HG02642 (cell line): Measurements from ENCODE around the gene CNDP2.

Source experiments
- ATAC-seq: cut with Tn5 transposase; IDR thresholded peaks from one replicate; pipeline ENCODE4 v1.9.1; 2021; ENCODE audit warnings: mild to moderate bottlenecking; ENCODE audit not compliant: unreplicated experiment, poor library complexity

CNDP2 gene

DNA sequence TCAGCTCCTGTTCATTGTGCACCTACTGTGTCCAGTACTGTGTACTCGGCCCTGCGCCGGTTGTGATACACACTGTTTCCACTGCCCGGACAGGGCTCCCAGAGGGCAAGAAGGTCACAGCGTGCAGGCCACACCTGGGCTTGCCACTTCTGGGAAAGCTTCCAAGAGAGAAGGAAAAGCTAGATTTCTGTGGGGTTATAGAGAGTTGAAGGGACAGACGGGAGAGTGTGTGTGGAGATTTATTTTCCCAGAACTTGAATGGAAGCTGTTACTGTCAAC, 34.4 kb downstream of the CNDP2 start:
- no peak for ATAC-seq

- no peak for ATAC-seq
Measured at GRCh38 chr18:74531043-74531442, 34.9 kb downstream of the CNDP2 start.

DNA sequence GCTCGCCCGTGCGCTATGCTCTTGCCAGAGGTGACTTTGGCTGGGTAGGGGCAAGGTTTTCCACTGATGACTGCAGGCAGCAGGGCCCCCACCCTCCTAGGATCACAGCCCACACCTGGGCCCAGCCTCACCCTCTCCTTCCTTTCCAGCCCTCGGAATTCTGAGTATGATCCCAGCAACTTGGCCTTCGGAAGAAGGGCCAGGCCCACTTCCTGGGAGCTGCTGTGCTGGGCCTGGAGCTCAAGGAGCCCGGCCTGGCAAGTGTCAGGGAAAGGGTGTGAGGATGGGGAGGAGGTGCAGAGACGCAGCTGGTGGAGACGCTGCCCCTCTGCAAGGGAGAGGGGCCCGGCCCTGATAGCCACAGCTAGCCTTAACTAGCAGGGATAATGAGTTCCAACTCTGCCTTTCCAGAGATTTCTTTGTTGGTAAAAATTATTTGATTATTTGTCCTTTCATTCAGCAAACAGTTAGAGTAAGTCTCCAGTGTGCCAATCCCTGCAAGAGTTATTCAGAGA, 36.4 kb downstream of the CNDP2 start:
- no peak for ATAC-seq

DNA sequence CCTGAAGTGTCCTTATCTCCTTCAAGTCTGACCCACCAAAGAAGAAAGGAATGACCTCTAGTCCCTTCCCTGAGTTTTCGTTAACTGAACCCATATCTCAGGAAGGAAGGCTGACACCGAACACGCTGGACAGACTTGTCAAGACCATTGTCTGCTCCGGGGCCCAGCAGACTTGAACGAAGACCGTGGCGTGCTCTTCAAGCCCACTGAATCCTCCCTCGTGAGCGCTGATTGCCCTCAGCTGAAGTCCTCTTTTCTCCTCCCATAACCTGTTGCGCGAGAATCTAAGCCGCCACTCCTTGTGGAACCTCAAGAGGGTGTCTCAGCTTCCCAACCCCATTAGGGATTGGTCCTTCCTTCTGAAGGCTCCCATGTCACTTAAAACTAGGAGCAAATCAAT, 37.5 kb downstream of the CNDP2 start:
- no peak for ATAC-seq

- no peak for ATAC-seq
Measured at GRCh38 chr18:74534150-74534969, 38.2 kb downstream of the CNDP2 start, which contains the start of gene CNDP1. Gene CNDP1, plus strand, starts transcription at chr18:74534500. Its CDS starts 168 bp downstream, at chr18:74534668.

GRCh38 chr18:74534981-74535649, 39.0 kb downstream of the CNDP2 start:
- peak; percentile 56 for ATAC-seq

- no peak for ATAC-seq
Measured at GRCh38 chr18:74539289-74539688, 43.1 kb downstream of the CNDP2 start.

- no peak for ATAC-seq
Measured at GRCh38 chr18:74540652-74541421, 44.7 kb downstream of the CNDP2 start.

GRCh38 chr18:74541703-74542555, 45.8 kb downstream of the CNDP2 start:
- no peak for ATAC-seq

- ATAC-seq = no peak
Measured at GRCh38 chr18:74544898-74545297, 48.7 kb downstream of the CNDP2 start.

GRCh38 chr18:74546007-74546406, 49.8 kb downstream of the CNDP2 start:
- ATAC-seq = no peak

DNA sequence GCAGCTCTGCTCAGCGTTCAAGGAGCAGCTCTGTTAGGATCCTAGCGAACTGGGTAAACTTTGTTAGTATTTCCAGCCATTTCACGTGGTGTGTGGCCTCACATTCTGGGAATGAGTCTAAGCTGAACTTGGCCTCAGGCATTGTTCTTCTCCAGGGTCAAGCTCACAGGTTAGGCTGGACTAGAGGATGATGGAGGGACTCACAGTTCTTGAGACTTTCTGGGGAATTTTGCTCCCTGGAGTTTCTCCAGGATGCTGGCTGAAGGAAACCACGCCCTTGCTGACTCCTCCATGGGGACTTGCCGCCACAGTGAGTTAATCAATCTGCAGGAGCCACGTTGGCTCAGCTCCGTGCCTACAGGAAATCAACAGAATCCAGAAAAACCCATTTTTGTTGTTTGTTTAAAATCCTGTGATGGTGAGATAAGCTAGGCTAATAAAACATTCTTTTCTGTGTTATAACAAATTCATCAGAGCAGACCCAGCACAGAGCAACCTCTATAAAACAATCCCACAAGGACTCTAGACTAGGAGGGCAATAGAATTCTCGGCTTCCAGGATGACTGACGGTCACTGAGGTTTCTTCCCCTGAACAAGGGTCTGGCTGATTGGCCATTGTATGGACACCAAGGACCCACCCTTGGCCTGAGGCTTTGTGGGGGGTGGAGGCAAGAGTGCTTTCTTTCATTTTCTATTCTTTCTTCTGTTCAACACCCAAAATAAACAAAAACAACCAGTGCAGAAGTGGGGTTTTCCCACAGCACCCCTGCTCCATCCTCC, 50.8 kb downstream of the CNDP2 start:
- no peak for ATAC-seq

DNA sequence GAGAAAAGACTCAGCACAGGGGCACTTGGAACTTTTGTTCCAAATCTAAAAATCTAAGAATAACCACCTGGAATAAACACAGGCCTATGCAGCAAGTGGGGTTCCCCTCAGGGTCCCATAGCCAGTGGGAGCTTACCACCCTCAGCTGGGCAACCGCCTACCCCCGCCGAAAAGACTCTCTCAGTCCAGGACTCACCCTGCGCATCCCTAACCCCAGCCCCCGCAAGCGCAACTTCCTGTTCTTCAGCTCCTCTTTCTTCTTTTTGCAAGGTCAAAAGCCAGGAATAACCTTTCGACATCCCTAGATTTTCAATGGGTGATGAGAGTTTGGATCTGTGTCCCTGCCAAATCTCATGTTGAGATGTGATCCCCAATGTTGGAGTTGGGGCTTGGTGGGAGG, 51.7 kb downstream of the CNDP2 start:
- ATAC-seq = no peak

DNA sequence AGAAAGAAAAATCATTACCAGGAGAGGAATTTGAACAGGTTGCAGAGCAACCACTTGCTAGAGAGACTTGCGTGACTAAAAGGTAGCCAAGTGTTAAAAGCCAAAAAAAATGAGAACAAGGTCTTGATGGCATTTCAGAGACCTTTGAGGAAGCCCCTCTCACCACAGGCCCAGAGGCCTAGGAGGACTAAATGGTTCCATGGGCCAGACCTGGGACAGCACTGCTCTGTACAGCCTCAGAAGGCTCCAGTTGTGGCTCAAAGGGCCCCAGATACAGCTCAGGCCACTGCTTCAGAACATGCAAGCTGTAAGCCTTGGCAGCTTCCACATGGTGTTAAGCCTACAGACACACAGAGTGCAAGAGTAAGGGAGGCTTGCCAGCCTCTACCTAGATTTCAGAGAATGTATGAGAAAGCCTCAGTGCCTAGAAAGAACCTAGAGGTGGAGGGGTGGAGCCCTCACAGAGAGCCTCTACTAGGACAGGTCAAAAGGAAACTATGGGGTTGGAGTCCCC, 53.5 kb downstream of the CNDP2 start:
- no peak for ATAC-seq

DNA sequence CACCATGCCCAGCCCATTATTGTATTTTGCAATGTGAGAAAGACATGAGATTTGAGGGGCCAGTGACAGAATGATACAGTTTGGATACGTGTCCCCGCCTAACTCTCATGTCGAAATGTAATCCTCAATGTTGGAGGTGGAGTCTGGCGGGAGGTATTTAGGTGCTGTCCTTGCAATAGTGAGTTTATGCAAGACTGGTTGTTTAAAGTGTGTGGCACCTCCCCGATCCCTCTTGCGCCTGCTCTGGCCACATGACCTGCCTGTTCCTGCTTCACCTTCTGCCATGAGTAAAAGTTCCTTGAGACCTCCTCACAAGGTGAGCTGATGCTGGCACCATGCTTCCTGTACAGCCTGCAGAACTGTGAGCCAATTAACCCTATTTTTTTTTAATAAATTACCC, 54.7 kb downstream of the CNDP2 start:
- no peak for ATAC-seq

DNA sequence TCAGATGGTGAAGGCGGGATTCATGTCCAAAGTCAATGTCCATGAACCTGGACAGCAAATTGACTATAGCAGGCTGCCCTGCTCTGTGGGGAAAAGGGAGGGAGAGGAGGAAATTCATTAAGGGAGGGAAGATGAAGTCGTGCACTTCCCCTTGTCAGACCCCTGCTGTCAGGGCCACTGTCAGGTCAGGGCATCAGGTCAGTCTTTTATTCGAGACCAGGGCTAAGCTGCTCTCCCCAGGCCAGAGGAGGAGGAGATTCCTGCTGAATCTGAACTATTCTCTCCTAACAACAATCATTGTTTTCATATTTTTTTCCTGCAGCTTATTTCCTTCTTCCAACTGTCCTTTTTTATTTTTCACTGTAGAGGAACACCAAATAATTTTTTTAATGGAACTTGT, 55.3 kb downstream of the CNDP2 start:
- ATAC-seq = no peak

DNA sequence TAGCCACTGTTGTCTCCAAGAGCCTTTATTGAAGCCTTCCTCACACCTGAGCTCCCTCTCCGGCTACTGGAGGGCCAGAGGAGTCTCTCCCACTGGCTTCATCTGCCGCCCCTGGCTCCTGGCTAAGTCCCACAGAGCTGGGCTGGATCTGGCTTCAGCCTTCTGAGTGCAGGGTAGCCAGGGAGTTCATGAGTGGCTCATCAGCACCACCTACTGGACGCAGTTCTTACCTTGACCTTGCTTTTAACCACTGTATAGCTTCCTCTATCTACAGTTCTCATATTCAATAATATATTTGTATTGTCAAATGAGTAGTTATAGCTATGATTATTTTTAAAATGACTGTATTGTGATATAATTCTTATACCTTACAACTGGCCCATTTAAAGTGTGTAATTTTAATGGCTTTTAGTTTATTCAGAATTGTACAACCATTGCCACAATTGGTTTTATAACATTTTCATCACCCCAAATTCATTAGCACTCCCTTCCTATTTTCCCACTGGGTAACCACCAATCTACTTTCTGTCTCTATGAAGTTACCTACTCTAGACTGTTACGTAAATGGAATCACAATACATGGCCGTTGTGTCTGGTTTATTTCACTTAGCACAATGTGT, 55.9 kb downstream of the CNDP2 start:
- ATAC-seq = peak; percentile 99

GRCh38 chr18:74556126-74556525, 60.0 kb downstream of the CNDP2 start:
- ATAC-seq = no peak

- ATAC-seq = no peak
Measured at GRCh38 chr18:74558096-74558495, 61.9 kb downstream of the CNDP2 start.
